Measurements from ENCODE around the gene MORF4L1.
"Not testable (repeated sequence)": the region's sequence is repeated elsewhere in the genome, so short reads cannot be mapped to it uniquely, and the experiment has no call there.

Gene MORF4L1

GRCh38 chr15:78859971-78860719, 12.5 kb upstream of the MORF4L1 start:
- DNase-seq, result peak; percentile 78

- not testable (repeated sequence) for DNase-seq
Observed at GRCh38 chr15:78865585-78865984, 7.1 kb upstream of the MORF4L1 start.

GRCh38 chr15:78866031-78866430, 6.7 kb upstream of the MORF4L1 start:
- not testable (repeated sequence) for DNase-seq

GRCh38 chr15:78866803-78867202, 5.9 kb upstream of the MORF4L1 start:
- no peak for DNase-seq

GRCh38 chr15:78868366-78868765, 4.3 kb upstream of the MORF4L1 start:
- DNase-seq, result no peak

GRCh38 chr15:78871483-78872127, 1.1 kb upstream of the MORF4L1 start:
- DNase-seq, result not testable (repeated sequence)

- DNase-seq, result peak; percentile 85
Observed at GRCh38 chr15:78872972-78873792, 492 bp downstream of the MORF4L1 start.

GRCh38 chr15:78873793-78874765, 1.4 kb downstream of the MORF4L1 start:
- no peak for DNase-seq

- DNase-seq, result no peak
Observed at GRCh38 chr15:78875107-78875914, 2.6 kb downstream of the MORF4L1 start.

- DNase-seq, result not testable (repeated sequence)
Observed at GRCh38 chr15:78876954-78877353, 4.3 kb downstream of the MORF4L1 start.

GRCh38 chr15:78878356-78878755, 5.7 kb downstream of the MORF4L1 start:
- no peak for DNase-seq

GRCh38 chr15:78879517-78880241, 7.0 kb downstream of the MORF4L1 start:
- DNase-seq, result no peak

- no peak for DNase-seq
Observed at GRCh38 chr15:78880242-78880533, 7.5 kb downstream of the MORF4L1 start.

- DNase-seq, result no peak
Observed at GRCh38 chr15:78880813-78881212, 8.1 kb downstream of the MORF4L1 start.

- DNase-seq, result no peak
Observed at GRCh38 chr15:78881681-78882080, 9.0 kb downstream of the MORF4L1 start.

- DNase-seq, result no peak
Observed at GRCh38 chr15:78889000-78889399, 16.3 kb downstream of the MORF4L1 start.

GRCh38 chr15:78893538-78893937, 20.8 kb downstream of the MORF4L1 start:
- no peak for DNase-seq

- DNase-seq, result no peak
Observed at GRCh38 chr15:78895471-78895870, 22.8 kb downstream of the MORF4L1 start.

GRCh38 chr15:78898540-78898939, 25.9 kb downstream of the MORF4L1 start:
- no peak for DNase-seq

GRCh38 chr15:78900819-78901533, 28.3 kb downstream of the MORF4L1 start:
- DNase-seq, result not testable (repeated sequence)
